HK-2 (cell line): ENCODE measurements around the gene EIF4E3.

Source experiments
- DNase-seq: peaks from one replicate; pipeline ENCODE4 v3.0.0-alpha.2; 2018; ENCODE audit not compliant: unreplicated experiment

The EIF4E3 gene

DNA sequence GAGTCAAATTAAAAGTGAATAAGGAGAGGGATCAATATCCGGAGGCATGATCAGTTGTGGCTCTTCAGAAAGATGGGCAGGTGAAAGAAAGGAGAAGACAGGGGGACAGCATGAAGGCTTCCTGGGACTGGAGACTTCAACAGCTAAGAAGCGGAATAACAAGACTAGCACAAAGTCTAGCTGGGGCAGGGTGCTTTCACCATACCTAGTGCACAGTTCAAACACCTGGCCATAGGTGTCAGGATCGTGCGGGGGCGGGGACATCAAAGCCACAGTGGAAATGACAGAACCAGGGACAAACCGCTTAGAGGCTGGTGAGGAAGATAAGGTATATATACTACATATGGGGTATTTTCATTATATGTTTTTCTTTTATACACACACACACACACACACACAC lies 75.4 kb downstream of the EIF4E3 start:
- DNase-seq, result no peak

DNA sequence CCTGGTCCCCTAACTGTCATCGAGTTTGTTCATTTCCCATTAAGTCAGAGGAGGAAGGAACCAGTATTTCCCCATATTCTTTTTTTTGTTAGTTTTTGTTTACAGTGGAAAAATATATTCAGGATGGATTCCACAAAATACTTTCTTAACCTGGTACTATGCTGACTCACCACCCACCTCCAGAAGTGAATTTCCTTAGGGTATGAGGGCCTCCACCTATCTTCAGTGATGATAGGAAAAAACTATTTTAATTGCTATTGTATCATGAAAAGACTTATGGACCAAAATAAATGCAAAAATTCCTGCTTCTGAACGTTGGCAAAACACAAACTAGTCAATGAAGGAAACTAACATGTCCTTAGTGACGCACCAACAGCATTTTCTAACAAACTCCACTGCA lies 77.5 kb downstream of the EIF4E3 start:
- no peak for DNase-seq

DNA sequence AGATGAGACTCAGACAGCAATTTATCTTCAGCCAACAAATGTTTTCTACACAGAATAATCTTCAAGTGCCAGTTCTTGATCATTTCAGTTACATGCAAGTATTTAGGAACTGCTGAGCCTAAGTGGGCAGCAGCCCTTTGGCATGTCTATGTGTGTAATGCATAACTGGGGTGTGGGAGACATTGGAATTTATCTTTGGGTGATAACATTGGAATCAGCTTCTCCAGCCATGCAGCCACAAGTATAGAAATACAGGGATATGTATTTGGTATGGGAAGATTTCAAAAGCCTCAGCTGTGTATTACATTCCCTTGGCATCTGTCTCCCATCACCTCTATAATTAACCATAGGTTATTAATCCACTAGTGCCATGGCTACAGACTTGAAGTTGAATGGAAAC lies 78.2 kb downstream of the EIF4E3 start:
- DNase-seq, result no peak

DNA sequence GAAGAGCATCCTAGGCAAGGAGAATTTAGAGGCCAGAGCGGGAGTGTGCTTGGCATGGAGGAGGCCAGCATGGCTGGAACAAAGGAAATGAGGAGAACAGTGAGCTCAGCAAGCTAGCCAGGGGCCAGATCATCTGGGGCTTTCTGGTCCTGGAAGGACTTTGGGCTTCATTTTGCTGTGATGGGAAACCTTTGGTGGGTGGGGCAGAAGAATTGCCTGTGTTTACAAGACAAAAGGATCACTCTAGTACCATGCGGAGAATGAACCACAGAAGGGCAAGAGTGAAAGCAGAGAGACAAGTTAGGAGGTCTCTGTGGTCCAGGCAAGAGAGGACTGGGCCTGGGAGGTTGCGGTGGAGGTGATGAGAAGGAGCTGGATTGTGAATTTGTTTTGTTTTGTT lies 80.1 kb downstream of the EIF4E3 start:
- no peak for DNase-seq

DNA sequence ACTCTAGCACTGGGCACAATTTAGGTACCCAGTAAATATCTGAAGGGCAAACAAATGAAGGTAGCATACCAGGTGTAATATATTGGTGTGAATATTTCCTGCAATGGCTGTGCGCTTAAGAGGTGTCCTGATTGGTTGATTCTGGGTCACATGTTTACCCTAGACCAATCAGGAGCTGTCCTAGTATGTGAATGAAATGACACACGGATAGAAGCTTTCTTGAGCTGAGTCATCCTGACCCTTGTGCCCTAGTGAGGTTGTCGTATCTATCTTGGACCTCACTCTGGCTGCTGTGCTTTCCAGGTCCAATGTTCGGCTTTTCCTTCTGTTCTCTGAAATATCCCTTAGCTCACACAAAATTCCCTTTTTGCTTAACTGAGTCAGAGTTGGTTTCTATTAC lies 83.5 kb downstream of the EIF4E3 start:
- no peak for DNase-seq

DNA sequence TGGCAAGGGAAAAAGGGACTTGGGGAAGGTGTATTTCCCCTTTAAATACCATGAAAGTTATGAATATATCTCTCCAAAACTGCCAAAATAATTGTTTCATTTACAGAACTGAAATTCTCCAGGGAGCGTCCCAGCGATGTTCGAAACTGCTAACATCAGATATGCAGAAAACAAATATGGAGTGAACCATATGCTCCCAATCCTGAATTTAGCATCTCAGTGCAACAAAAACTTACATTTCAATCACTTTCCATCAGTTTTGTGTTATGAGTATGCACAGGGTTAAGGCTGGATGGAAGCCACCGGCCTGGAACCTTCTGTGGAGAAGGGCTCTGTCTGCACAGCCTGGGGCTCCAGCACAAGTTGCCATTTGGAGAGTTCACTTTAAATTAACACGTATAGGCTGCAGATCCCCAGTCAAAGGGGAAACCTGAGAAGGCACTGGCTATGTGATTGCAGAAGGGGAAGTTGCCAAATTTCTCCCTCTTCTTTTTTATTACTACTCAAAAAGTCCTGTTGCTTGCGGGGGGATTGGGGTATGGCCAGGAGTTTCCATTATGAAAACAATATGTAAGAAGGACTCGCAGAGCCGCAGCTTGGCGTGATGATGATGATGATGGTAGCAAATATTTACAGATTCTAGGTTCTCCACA lies 84.7 kb downstream of the EIF4E3 start:
- DNase-seq, result no peak

DNA sequence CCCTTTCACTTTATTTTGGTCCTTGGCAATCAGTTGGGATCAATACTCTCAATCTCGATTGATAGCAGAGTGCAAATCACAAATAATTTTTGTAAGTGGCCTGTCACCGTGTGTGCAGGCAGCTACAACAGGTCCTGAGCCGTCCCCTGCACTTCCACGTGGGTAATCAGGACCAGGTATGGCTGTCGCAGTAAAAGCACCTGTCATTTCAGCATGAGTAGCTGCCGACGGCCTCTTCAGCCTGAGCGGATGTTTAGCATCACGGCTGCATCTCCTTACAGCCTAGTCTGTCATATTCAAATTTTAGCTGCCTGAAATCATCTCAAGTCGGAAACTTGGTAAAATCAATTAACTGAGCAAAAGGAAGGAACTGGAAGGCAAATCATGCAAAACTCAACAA lies 88.7 kb downstream of the EIF4E3 start:
- no peak for DNase-seq

DNA sequence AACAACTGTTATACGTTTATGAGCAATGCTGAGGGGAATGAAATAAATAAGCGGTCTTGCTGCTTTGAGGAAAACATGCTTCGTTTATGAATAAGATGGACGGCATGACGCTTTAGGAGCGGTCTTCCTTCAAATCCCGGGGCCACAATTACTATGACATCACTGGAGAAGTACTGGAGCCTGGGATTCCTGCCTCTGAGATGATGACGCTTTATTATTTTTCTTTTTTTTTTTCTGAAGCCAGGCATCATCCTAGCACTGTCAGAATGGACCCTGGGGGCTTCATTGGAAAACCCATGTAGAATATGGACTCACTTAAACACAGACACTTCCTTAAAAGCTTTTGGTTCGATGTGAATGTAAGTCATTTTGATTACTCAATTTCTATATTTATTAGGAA lies 89.2 kb downstream of the EIF4E3 start:
- no peak for DNase-seq

DNA sequence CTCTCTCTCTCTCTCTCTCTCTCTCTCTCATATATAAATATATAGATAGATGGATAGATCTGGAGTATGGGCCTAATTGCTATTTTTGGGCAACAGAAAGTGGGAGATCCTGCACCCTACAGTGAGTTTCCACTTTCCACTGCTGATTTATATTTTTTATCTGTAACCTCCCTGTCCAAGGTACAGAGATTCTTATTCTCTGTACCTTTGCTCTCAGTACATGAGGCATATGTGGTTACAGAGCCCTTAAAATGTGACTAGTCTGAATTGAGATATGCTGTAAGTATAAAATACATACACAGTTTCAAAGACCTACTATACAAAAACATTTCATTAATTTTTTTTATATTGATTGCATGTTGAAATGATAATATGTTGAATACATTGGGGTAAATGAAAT lies 90.5 kb downstream of the EIF4E3 start:
- DNase-seq, result no peak

DNA sequence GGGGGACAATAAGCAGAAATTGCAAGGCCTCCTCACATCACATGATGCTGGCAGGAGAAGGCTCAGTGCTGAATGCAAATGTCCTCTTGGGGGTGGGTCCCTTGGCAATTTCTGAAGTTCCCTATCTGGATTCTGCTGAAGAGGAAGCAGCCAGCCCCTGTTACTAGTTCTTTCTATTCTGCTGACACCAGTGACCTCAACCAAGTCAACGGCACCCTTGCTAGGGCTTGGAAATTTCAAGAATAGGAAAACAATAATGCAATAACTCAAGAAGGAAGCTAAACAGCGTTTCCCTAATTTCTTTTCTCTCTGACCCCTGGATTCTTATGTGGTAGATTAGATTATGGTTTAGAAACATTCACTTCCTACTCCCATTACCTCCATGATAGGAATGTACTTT lies 95.5 kb downstream of the EIF4E3 start:
- DNase-seq, result no peak

DNA sequence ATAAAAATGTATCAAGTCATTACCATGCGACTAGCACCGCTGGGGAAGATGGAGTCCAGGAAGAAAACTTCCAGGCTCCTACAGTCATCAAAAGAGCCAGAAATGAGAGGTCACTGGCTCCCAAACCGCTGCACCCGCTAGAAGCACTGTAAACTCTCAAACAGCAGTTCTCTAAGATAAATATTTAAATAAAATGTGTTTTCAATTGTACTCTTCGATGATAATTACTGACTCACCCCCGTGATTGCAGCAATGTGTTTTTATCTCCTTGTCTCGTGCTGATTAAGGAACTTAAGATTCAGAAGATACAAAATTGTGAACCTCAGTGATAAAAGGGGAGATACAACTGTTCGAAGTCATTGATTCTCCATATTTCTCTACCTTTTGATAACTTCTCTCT lies 95.9 kb downstream of the EIF4E3 start:
- no peak for DNase-seq

DNA sequence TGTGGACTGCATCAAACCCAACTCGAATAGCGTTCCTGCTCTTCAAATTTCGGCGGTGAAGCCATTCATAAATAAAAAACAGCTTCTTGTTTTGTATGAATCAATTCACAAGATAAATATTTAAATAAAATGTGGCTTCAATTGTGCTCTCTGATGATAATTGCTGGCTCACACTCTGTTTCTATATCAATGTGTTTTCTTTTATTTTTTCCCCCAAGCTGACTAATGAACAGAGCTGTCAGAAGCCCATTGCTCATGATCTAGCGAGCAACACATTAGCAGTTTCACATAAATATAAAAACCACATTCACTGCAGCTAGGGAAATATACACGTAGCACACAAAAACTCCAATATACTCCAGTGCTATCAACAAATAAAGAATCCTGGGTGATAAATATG lies 96.7 kb downstream of the EIF4E3 start:
- DNase-seq, result no peak

DNA sequence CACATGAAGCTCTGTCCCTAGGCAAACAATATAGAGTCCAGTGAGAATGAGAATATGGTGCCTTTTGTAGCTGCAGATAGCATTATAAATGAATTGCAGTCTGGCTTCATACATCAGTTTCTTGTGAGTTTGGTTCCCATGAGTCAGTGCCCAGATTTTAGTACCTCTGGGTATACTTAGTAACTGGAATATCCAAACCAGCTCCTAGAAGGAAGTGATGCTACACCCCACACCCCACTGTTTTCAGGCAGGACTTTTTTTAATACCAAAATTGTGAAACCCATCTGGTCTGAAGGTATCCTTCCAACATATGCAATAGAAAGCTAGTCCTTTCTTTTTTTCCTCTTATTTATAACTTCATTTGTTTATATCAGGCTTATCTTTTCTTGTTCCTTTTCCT lies 99.5 kb downstream of the EIF4E3 start:
- DNase-seq, result no peak
